Cardiac muscle cell (in vitro differentiated cells and primary cell): Measurements from ENCODE around the gene HVCN1. TPM values are rescaled to one million over a fixed set of nuclear protein-coding genes. Genes with fewer than 3 reads are reported as not detected.

Experiments
- DNase-seq, 2 donors: peaks; one replicate each; pipeline versions ENCODE4 v3.0.0 to v3.0.0-alpha.2; 2010 to 2017; ENCODE audit warnings: low read depth in 1 of 2, low spot score in 1 of 2
- H3K27ac ChIP-seq: fragments of 200-600 bp; sonication (generic); 2 replicates; pipeline ENCODE4 v1.5.1; 2016
- H3K27me3 ChIP-seq: fragments of 200-600 bp; sonication (generic); 2 replicates; pipeline ENCODE4 v1.6.0; 2016; ENCODE audit warnings: control low read depth
- H3K36me3 ChIP-seq: fragments of 200-600 bp; sonication (generic); 2 replicates; pipeline ENCODE4 v1.5.1; 2016; ENCODE audit warnings: control low read depth
- H3K4me1 ChIP-seq: fragments of 200-600 bp; sonication (generic); 2 replicates; pipeline ENCODE4 v1.8.1; 2017; ENCODE audit warnings: low read depth, mild to moderate bottlenecking, mixed run types
- H3K4me3 ChIP-seq: fragments of 200-600 bp; sonication (generic); 2 replicates; pipeline ENCODE4 v1.5.1; 2016; ENCODE audit warnings: mild to moderate bottlenecking
- H3K9me3 ChIP-seq: fragments of 200-600 bp; sonication (generic); 2 replicates; pipeline ENCODE4 v1.5.1; 2017; ENCODE audit warnings: low read depth, mild to moderate bottlenecking, control low read depth
- polyA plus RNA-seq: library from polyadenylated mRNA; unstranded; fragments of >200 nt; fragmentation: Nextera tagmentation; extraction: Ambion mirVana; gene quantifications from 2 replicates; pipeline ENCODE4 v1.2.1, GENCODE V29; 2016
- total RNA-seq: library from RNA; depleted of rRNA; stranded (reverse); fragments of >200 nt; gene quantifications from 2 replicates; pipeline ENCODE4 v1.2.3, GENCODE V29; 2016
- TF ChIP-seq, protein P1 (sequence below): IDR thresholded peaks from 2 replicates; pipeline ENCODE4 v1.5.1; 2012; ENCODE audit warnings: low read depth, mild to moderate bottlenecking, low read length

The HVCN1 gene
- total and polyA plus RNA-seq, 2 experiments from 2014 or later: 3.8 to 8.7 TPM

GRCh38 chr12:110699591-110700445 lies 10.9 kb upstream of the HVCN1 start:
- no peak overlapping the region for H3K4me3 ChIP-seq
- H3K9me3 ChIP-seq: no peaks in the 10 kb centered on the region
- no peaks in the 10 kb centered on the region for H3K36me3 ChIP-seq
- H3K4me1 ChIP-seq: no peaks in the 10 kb centered on the region
- H3K27me3 ChIP-seq: no peaks in the 10 kb centered on the region
- TF ChIP-seq, protein P1, sequence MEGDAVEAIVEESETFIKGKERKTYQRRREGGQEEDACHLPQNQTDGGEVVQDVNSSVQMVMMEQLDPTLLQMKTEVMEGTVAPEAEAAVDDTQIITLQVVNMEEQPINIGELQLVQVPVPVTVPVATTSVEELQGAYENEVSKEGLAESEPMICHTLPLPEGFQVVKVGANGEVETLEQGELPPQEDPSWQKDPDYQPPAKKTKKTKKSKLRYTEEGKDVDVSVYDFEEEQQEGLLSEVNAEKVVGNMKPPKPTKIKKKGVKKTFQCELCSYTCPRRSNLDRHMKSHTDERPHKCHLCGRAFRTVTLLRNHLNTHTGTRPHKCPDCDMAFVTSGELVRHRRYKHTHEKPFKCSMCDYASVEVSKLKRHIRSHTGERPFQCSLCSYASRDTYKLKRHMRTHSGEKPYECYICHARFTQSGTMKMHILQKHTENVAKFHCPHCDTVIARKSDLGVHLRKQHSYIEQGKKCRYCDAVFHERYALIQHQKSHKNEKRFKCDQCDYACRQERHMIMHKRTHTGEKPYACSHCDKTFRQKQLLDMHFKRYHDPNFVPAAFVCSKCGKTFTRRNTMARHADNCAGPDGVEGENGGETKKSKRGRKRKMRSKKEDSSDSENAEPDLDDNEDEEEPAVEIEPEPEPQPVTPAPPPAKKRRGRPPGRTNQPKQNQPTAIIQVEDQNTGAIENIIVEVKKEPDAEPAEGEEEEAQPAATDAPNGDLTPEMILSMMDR: peak; percentile 15
- no peak overlapping the region for H3K27ac ChIP-seq
- peak; percentile 25 to 26 for DNase-seq

GRCh38 chr12:110698171-110698902 lies 9.4 kb upstream of the HVCN1 start:
- Histone ChIP-seq H3K27ac (no peak overlapping the region), H3K9me3 (no peaks in the 10 kb centered on the region), H3K27me3 (no peaks in the 10 kb centered on the region), H3K4me3 (no peak overlapping the region), H3K4me1 (peaks cover 5% of the 10 kb centered on the region), H3K36me3 (no peaks in the 10 kb centered on the region)
- DNase-seq: peak; percentile 74 to 91
- TF ChIP-seq, protein P1: peak; percentile 70

DNA sequence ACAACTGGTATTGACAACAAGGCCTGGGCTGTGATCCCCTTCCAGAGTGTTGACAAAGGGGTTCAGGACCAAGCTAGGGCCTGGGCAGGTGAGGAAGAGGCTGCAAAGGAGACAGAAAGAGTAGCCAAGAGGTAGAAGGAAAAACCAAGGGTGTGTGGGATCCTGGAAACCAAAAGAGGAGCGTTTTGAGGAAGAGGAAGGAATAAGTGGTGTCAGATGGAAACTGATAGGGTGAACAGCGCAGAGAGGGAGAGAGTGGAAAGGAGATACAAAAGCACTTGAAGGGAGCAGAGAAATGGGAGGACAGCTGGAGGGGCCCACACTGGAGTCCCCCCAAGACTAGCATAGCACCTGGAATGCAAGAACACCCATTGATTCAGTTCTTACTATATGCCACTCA lies 8.3 kb upstream of the HVCN1 start:
- H3K4me3 ChIP-seq: no peak overlapping the region
- no peaks in the 10 kb centered on the region for H3K36me3 ChIP-seq
- peaks cover 5% of the 10 kb centered on the region for H3K4me1 ChIP-seq
- DNase-seq: no peak
- TF ChIP-seq, protein P1: no peak
- no peak overlapping the region for H3K27ac ChIP-seq
- H3K9me3 ChIP-seq: no peaks in the 10 kb centered on the region
- H3K27me3 ChIP-seq: no peaks in the 10 kb centered on the region

- Histone ChIP-seq H3K27me3 (no peaks in the 10 kb centered on the region), H3K4me1 (peaks cover 5% of the 10 kb centered on the region), H3K27ac (no peak overlapping the region), H3K9me3 (no peaks in the 10 kb centered on the region), H3K36me3 (no peaks in the 10 kb centered on the region), H3K4me3 (no peak overlapping the region)
- TF ChIP-seq, protein P1: no peak
- DNase-seq: no peak
Measured at GRCh38 chr12:110696283-110696682, 7.4 kb upstream of the HVCN1 start.

GRCh38 chr12:110694330-110694901 lies 5.5 kb upstream of the HVCN1 start:
- Histone ChIP-seq H3K27ac (peak overlapping the region; percentile 48), H3K36me3 (no peaks in the 10 kb centered on the region)
- TF ChIP-seq, protein P1: no peak

More at GRCh38 chr12:110694330-110694901, 5.5 kb upstream of the HVCN1 start:
- peak in 1 of 2 donors; percentile 22 for DNase-seq
- no peaks in the 10 kb centered on the region for H3K9me3 ChIP-seq
- H3K4me1 ChIP-seq: peaks cover 5% of the 10 kb centered on the region
- H3K27me3 ChIP-seq: no peaks in the 10 kb centered on the region
- no peak overlapping the region for H3K4me3 ChIP-seq
